PC-3 (cell line): ENCODE measurements around the gene HCLS1.

Experiments used
- EZH2 ChIP-seq: fragments of 300-600 bp; sonication (generic); IDR thresholded peaks from one replicate; pipeline ENCODE4 v1.6.1; 2017; ENCODE audit warnings: antibody characterized with exemption, mild to moderate bottlenecking, low read length; ENCODE audit not compliant: unreplicated experiment
- EZH2phosphoT487 ChIP-seq: fragments of 300-600 bp; sonication (generic); IDR thresholded peaks from 2 replicates; pipeline ENCODE4 v1.6.1; 2018; ENCODE audit warnings: mild to moderate bottlenecking, antibody characterized with exemption, low read length, borderline replicate concordance
- TF ChIP-seq, protein P1 (sequence below): fragments of 300-600 bp; sonication (generic); conservative IDR thresholded peaks from 2 replicates; pipeline ENCODE4 v1.5.1; 2017; ENCODE audit warnings: antibody characterized with exemption, low read depth, mild to moderate bottlenecking, low read length

DNA sequence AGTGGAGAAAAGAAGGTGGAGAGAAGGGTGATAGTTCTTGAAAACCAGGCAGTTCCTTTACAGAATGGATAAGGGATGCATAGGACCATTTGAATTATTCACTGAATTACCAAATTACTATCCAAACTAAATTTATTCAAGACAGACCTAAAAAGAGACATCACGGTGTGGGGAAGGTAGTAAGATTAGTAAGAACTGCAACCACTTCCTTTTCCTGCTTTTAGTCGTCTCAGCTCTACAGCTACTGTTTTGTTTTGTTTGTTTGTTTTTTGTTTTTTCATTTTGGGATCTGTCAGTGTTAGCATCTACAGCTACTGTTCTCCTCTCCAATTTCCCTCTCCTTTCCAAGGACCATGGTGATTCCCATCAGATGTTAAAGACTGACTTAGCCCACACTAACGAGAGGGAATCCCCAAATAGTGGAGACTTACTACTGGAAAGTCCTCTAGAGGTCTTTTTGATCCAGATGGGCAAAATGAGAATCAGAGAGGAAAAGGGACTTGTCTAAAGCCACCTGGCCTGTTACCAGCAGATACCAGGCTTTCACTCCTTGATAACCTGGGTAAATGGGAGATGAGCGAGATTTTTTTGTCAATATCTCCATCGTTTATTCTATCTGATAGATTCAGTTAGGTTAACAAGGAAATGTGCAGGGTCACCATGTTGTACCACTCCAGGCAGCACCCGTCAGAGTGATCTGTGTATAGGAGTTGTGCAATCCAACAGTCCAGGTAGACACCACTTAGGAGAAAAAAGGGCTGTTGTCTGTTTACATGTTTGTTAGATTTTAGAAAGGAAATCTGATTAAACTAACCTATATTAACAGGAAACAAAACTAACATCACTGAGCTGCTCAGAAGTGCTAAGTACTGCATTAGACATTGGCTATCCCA is 6.0 kb downstream of the HCLS1 start:
- no peak for TF ChIP-seq EZH2
- TF ChIP-seq, protein P1, sequence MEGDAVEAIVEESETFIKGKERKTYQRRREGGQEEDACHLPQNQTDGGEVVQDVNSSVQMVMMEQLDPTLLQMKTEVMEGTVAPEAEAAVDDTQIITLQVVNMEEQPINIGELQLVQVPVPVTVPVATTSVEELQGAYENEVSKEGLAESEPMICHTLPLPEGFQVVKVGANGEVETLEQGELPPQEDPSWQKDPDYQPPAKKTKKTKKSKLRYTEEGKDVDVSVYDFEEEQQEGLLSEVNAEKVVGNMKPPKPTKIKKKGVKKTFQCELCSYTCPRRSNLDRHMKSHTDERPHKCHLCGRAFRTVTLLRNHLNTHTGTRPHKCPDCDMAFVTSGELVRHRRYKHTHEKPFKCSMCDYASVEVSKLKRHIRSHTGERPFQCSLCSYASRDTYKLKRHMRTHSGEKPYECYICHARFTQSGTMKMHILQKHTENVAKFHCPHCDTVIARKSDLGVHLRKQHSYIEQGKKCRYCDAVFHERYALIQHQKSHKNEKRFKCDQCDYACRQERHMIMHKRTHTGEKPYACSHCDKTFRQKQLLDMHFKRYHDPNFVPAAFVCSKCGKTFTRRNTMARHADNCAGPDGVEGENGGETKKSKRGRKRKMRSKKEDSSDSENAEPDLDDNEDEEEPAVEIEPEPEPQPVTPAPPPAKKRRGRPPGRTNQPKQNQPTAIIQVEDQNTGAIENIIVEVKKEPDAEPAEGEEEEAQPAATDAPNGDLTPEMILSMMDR = no peak
- no peak for TF ChIP-seq EZH2phosphoT487
